IPS DF 6.9 (cell line): Measurements from ENCODE around the gene BMERB1.

Experiments used
- DNase-seq: peaks from one replicate; pipeline ENCODE4 v3.0.0-alpha.2; 2013; ENCODE audit warnings: low read depth, low spot score
- H3K27ac ChIP-seq: one replicate; pipeline ENCODE4 v1.5.1; 2013; ENCODE audit warnings: low read length, control low read depth
- H3K27me3 ChIP-seq: 2 replicates; pipeline ENCODE4 v1.6.1; 2013; ENCODE audit warnings: mild to moderate bottlenecking, low read length; ENCODE audit not compliant: control insufficient read depth, insufficient read depth
- H3K36me3 ChIP-seq: 2 replicates; pipeline ENCODE4 v1.6.1; 2013; ENCODE audit warnings: low read length; ENCODE audit not compliant: control insufficient read depth, insufficient read depth
- H3K4me1 ChIP-seq: 2 replicates; pipeline ENCODE4 v1.6.1; 2013; ENCODE audit warnings: low read length; ENCODE audit not compliant: control insufficient read depth, insufficient read depth
- H3K4me3 ChIP-seq: 2 replicates; pipeline ENCODE4 v1.5.1; 2013; ENCODE audit warnings: mild to moderate bottlenecking, low read length
- H3K9me3 ChIP-seq: 2 replicates; pipeline ENCODE4 v1.6.1; 2013; ENCODE audit warnings: low read length, inconsistent platforms; ENCODE audit not compliant: control insufficient read depth, insufficient read depth
- WGBS: extraction: QIAGEN DNeasy Blood & Tissue Kit; methylation state at CpG from one replicate; pipeline ENCODE4 v1.1.7; 2013; ENCODE audit warnings: mixed read lengths, missing lambda C conversion rate; ENCODE audit not compliant: insufficient read length, insufficient coverage; 5-methylcytosine and 5-hydroxymethylcytosine counted together

BMERB1 gene

DNA sequence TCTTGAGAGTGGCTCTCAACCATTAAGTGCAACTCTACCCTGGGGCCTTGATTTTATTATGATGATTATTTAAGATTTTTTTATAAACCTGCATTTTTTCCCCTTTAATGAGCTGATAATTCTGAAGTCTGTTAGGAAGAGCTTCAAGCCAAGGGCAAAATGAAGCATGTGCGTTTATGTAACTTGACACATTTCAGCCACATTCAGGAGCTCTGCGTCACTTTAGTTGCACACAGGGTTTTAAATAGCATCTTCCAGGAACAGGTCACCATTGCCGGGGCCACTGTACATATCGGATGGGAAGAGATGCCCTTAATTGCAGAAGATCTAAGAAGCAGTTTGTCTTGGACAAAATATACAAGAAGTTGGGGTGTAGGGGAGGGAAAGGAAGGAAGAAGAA is 89.6 kb downstream of the BMERB1 start:
- no peak for DNase-seq
- WGBS: no CpG with 5 or more reads among the region's 4 CpGs
- Histone ChIP-seq H3K4me1 (no peaks in the 10 kb centered on the region), H3K9me3 (no peaks in the 10 kb centered on the region), H3K4me3 (no peak overlapping the region), H3K27me3 (no peaks in the 10 kb centered on the region), H3K27ac (no peak overlapping the region), H3K36me3 (no peaks in the 10 kb centered on the region)

DNA sequence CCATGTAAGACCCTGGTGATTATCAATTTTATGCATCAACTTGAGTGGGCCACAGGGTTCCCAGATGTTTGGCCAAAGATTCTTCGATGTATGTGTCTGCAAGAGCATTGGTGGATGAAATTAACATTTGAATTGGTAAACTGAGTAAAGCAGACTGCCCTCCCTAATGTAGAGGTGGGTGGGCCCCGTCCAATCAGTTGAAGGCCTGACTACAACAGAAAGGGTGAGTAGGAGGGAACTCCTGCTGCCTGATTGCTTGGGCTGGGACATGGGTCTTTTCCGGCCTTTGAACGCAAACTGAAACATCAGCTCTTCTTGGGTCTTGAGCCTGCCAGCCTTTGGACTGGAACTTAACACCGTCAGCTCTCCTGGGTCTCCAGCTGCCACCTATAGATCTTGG is 90.6 kb downstream of the BMERB1 start:
- WGBS: no CpG with 5 or more reads among the region's 5 CpGs
- H3K4me3 ChIP-seq: no peak overlapping the region
- no peak overlapping the region for H3K27ac ChIP-seq
- H3K27me3 ChIP-seq: no peaks in the 10 kb centered on the region
- no peaks in the 10 kb centered on the region for H3K9me3 ChIP-seq
- H3K36me3 ChIP-seq: no peaks in the 10 kb centered on the region
- no peak for DNase-seq
- H3K4me1 ChIP-seq: no peaks in the 10 kb centered on the region

DNA sequence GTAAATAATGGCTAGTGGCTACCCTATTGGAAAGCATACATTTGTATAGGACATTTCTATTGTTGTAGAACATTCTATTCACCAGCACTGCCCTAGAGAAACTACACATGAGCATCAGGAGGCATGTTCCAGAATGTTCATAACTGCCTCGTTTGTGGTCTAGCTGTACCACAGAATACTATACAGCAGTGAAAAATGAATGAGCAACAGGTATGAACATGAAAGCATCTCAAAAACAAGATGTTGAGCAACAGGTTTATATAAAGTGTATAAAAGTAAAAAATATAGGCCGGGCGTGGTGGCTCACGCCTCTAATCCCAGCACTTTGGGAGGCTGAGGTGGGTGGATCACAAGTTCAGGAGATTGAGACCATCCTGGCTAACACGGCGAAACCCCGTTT is 91.7 kb downstream of the BMERB1 start:
- WGBS: no CpG with 5 or more reads among the region's 7 CpGs
- no peak overlapping the region for H3K4me3 ChIP-seq
- H3K9me3 ChIP-seq: no peaks in the 10 kb centered on the region
- no peak for DNase-seq
- no peaks in the 10 kb centered on the region for H3K27me3 ChIP-seq
- no peak overlapping the region for H3K27ac ChIP-seq
- H3K4me1 ChIP-seq: no peaks in the 10 kb centered on the region
- no peaks in the 10 kb centered on the region for H3K36me3 ChIP-seq

DNA sequence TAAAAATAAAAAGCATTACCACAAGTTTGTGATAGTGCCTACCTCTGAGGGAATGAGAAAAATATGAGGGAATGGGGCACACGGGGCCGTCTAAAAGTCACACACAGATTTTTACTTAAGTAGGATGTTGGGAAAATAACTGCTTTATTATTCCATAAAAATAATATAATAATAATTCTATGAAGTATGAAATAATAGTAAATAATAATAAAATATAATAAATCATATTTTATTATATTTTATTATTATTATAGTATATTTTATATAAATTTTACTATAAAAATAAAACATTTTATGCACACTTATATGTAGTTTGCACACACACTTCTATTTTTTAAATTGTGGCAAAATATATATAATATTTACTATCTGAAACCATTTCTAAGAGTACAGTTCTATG is 92.3 kb downstream of the BMERB1 start:
- no CpG with 5 or more reads among the region's 2 CpGs for WGBS
- no peaks in the 10 kb centered on the region for H3K36me3 ChIP-seq
- no peak overlapping the region for H3K4me3 ChIP-seq
- no peaks in the 10 kb centered on the region for H3K4me1 ChIP-seq
- no peaks in the 10 kb centered on the region for H3K27me3 ChIP-seq
- H3K27ac ChIP-seq: no peak overlapping the region
- DNase-seq: no peak
- H3K9me3 ChIP-seq: no peaks in the 10 kb centered on the region

DNA sequence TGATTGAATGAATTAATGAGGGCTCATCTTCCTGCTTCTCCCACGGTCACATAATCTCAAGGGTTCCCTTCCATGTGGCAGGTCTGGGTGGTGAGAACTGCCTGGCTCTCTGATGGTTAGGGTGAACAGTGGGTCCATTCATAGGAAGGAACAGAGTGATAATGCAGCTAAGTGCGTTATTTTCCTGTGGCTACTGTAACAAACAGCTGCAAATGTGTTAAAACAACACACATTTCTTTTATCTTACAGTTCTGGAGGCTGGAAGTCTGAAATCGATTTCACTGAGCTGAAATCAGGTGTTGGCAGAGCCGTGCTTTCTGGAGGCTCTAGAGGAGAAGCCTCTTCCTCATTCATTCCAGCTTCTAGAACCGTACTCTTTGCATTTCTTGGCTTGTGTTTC is 95.3 kb downstream of the BMERB1 start:
- no peaks in the 10 kb centered on the region for H3K9me3 ChIP-seq
- no peaks in the 10 kb centered on the region for H3K27me3 ChIP-seq
- H3K36me3 ChIP-seq: no peaks in the 10 kb centered on the region
- H3K4me3 ChIP-seq: no peak overlapping the region
- no peaks in the 10 kb centered on the region for H3K4me1 ChIP-seq
- H3K27ac ChIP-seq: no peak overlapping the region
- no peak for DNase-seq
- WGBS: no CpG with 5 or more reads among the region's 5 CpGs

DNA sequence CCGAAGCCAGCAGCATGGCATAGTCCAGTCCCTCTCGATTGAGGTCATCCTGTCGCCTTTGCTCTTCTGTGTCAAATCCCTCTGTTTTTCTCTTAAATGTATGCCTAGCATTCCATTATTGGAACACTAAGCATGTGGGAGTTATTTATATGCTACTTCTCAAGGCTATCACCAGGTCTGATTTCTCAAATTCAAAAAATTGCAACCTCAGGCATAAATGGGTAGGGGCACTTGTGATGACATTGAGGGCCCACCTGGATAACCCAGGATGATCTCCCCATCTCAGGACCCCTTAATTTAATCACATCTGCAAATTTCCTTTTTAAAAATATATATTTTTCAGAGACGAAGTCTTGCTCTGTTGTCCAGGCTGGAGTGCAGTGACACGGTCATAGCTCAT is 95.7 kb downstream of the BMERB1 start:
- no peak overlapping the region for H3K27ac ChIP-seq
- no peaks in the 10 kb centered on the region for H3K27me3 ChIP-seq
- H3K9me3 ChIP-seq: no peaks in the 10 kb centered on the region
- H3K4me1 ChIP-seq: no peaks in the 10 kb centered on the region
- DNase-seq: no peak
- H3K4me3 ChIP-seq: no peak overlapping the region
- WGBS: no CpG with 5 or more reads among the region's 5 CpGs
- no peaks in the 10 kb centered on the region for H3K36me3 ChIP-seq

DNA sequence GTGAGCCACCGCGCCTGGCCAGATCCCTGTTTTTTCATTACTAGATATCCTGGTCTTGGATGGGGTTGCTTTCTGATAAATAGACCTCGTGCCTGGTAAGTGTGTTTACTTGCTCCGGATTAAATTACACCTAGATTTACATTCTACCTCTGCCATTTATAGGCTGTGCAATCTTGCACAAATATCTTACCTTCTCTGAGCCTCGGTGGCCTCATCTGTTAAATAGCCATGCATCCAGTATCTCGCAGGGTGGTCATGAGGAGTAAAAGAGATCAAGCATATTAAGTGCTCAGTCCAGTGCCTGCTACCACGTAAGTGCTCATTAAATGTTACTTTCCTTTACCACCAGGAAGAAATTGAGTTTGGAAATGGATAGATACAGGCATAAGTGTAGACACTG is 98.4 kb downstream of the BMERB1 start:
- H3K27me3 ChIP-seq: no peaks in the 10 kb centered on the region
- no peak overlapping the region for H3K27ac ChIP-seq
- H3K4me3 ChIP-seq: no peak overlapping the region
- DNase-seq: no peak
- no peaks in the 10 kb centered on the region for H3K4me1 ChIP-seq
- H3K9me3 ChIP-seq: no peaks in the 10 kb centered on the region
- no CpG with 5 or more reads among the region's 7 CpGs for WGBS
- no peaks in the 10 kb centered on the region for H3K36me3 ChIP-seq

DNA sequence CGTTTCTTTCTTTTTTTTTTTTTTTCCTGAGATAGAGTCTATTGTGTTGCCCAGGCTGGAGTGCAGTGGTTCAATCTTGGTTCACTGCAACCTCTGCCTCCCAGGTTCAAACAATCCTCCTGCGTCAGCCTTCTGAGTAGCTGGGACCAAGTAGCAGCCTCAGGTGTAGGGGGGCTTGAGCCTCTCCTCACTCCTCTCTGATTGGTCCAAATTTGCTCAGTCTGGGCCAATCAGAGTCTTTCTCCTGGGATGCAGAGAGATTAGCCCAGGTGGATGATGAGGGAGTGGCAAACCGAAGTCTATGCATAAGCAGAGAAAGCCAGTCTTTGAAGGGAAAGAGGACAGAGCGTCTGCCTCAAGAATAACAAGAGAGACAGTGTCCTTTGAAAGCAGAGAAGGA is 99.0 kb downstream of the BMERB1 start:
- DNase-seq: no peak
- Histone ChIP-seq H3K4me1 (no peaks in the 10 kb centered on the region), H3K9me3 (no peaks in the 10 kb centered on the region), H3K4me3 (no peak overlapping the region), H3K27me3 (no peaks in the 10 kb centered on the region), H3K36me3 (no peaks in the 10 kb centered on the region), H3K27ac (no peak overlapping the region)
- WGBS: no CpG with 5 or more reads among the region's 4 CpGs

DNA sequence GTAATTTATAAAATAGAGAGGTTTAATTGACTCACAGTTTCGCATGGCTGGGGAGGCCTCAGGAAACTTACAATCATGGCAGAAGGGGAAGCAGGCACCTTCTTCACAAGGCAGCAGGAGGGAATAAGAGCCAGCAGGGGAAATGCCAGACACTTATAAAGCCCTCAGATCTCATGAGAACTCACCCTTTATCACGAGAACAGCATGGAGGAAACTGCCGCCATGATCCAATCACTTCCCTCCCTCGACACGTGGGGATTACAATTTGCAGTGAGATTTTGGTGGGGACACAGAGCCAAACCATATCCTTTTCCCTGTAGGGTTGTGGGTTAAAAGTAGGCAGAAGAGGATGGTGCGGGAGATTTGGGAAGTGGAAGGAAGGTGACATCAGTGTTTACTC is 101.4 kb downstream of the BMERB1 start:
- WGBS: no CpG with 5 or more reads among the region's 6 CpGs
- no peak for DNase-seq
- Histone ChIP-seq H3K9me3 (no peaks in the 10 kb centered on the region), H3K36me3 (no peaks in the 10 kb centered on the region), H3K27ac (no peak overlapping the region), H3K27me3 (no peaks in the 10 kb centered on the region), H3K4me3 (no peak overlapping the region), H3K4me1 (peaks cover 2% of the 10 kb centered on the region; the same call in 1 of the 2 replicates)

DNA sequence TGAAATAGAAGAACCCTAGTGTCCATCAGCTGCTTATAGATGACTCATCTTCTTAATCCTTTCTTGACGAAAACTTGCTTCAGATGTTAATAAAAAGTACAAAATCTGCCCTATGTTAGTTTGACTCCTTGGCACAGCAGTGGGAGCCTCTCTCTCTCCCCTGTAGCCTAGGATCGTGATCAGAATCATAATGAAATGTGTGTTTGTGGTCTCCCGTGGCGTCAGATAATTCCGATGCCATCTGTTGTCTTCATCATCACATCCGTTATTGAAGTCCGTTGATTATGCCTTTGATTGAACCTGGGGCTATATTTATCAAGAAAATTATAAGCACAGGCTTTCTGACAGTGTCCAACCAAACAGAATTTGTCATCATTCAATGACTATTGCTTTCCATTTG is 102.5 kb downstream of the BMERB1 start:
- DNase-seq: no peak
- Histone ChIP-seq H3K36me3 (no peaks in the 10 kb centered on the region), H3K4me1 (peaks cover 2% of the 10 kb centered on the region; the same call in 1 of the 2 replicates), H3K27ac (no peak overlapping the region), H3K27me3 (no peaks in the 10 kb centered on the region), H3K9me3 (no peaks in the 10 kb centered on the region), H3K4me3 (no peak overlapping the region)
- no CpG with 5 or more reads among the region's 7 CpGs for WGBS

DNA sequence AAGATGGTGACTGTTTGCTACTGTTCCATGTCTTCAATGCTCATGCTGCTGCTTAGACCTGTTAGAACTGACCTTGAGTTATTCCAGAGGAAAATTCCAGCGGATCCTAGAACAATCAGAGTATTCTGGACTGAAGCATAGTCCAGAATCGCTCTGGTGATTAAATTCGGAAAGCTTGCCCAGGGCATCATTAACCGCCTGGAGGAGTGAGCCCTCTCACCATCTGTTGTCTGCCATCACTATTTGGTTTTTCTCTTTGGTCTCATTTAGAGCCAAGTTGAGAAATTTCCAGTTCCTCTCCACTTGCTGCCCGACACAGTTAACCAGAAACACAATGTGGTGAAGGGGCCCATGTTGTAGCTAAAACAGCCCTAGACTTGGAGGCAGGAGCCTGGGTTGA is 104.1 kb downstream of the BMERB1 start:
- no CpG with 5 or more reads among the region's 5 CpGs for WGBS
- Histone ChIP-seq H3K9me3 (no peaks in the 10 kb centered on the region), H3K36me3 (no peaks in the 10 kb centered on the region), H3K27ac (no peak overlapping the region), H3K4me1 (peaks cover 4% of the 10 kb centered on the region; the same call in 1 of the 2 replicates), H3K4me3 (no peak overlapping the region), H3K27me3 (no peaks in the 10 kb centered on the region)
- DNase-seq: no peak
